ENCODE results near the gene ACTR3. TPM values are rescaled to one million over a fixed set of nuclear protein-coding genes. Genes with fewer than 3 reads are reported as not detected.

Gene ACTR3
- total RNA-seq, 4 donors from 2014 or later = 163 to 198 (median 188) TPM

GRCh38 chr2:113895301-113895700, 5.4 kb downstream of the ACTR3 start:
- DNase-seq (ENCODE audit: extremely low spot score) = no peak
- Histone ChIP-seq H3K9me3 (no peaks in the 10 kb centered on the region), H3K4me3 (no peak overlapping the region), H3K27ac (replicated peaks in 1 of 4) (peak overlapping the region in 2 of 4 donors; percentile 18 to 99), H3K36me3 (peaks cover 0 to 7% (median 0%) of the 10 kb centered on the region in 4 donors), H3K27me3 (no peaks in the 10 kb centered on the region), H3K4me1 (peaks cover 70 to 91% (median 90%) of the 10 kb centered on the region in 4 donors)
- TF ChIP-seq POLR2AphosphoS5 (IDR thresholded peaks at IDR 0.05) (no peak), CTCF (IDR thresholded peaks at IDR 0.05) (no peak), POLR2A (IDR thresholded peaks at IDR 0.05; ENCODE audit: low read depth) (no peak), EP300 (IDR thresholded peaks at IDR 0.05) (no peak)
- 77% methylated on average over 4 of the region's 4 CpGs for WGBS
- intact Hi-C loops (cut with DNase I) = no loop called here

GRCh38 chr2:113895819-113896563, 6.1 kb downstream of the ACTR3 start:
- Histone ChIP-seq H3K4me3 (no peak overlapping the region), H3K27ac (replicated peaks in 1 of 4) (no peak overlapping the region), H3K27me3 (no peaks in the 10 kb centered on the region), H3K4me1 (peaks cover 70 to 98% (median 97%) of the 10 kb centered on the region in 4 donors), H3K9me3 (no peaks in the 10 kb centered on the region), H3K36me3 (peaks cover 0 to 7% (median 0%) of the 10 kb centered on the region in 4 donors)
- 52% methylated on average over 1 of the region's 1 CpG for WGBS
- intact Hi-C loops (cut with DNase I) = no loop called here
- no peak for DNase-seq (ENCODE audit: extremely low spot score)
- TF ChIP-seq CTCF (IDR thresholded peaks at IDR 0.05) = no peak
- no peak for TF ChIP-seq EP300 (IDR thresholded peaks at IDR 0.05)
- no peak for TF ChIP-seq POLR2AphosphoS5 (IDR thresholded peaks at IDR 0.05)
- no peak for TF ChIP-seq POLR2A (IDR thresholded peaks at IDR 0.05; ENCODE audit: low read depth)

GRCh38 chr2:113896791-113897190, 6.9 kb downstream of the ACTR3 start:
- Histone ChIP-seq H3K36me3 (peaks cover 0 to 7% (median 0%) of the 10 kb centered on the region in 4 donors), H3K4me3 (no peak overlapping the region), H3K4me1 (peaks cover 67 to 100% (median 99%) of the 10 kb centered on the region in 4 donors), H3K9me3 (no peaks in the 10 kb centered on the region), H3K27ac (replicated peaks in 1 of 4) (peak overlapping the region in 3 of 4 donors; percentile 4 to 28 (median 4)), H3K27me3 (no peaks in the 10 kb centered on the region)
- intact Hi-C loops (cut with DNase I) = no loop called here
- TF ChIP-seq POLR2A (IDR thresholded peaks at IDR 0.05; ENCODE audit: low read depth) (no peak), CTCF (IDR thresholded peaks at IDR 0.05) (no peak), POLR2AphosphoS5 (IDR thresholded peaks at IDR 0.05) (no peak), EP300 (IDR thresholded peaks at IDR 0.05) (no peak)
- 40% methylated on average over 2 of the region's 2 CpGs for WGBS
- no peak for DNase-seq (ENCODE audit: extremely low spot score)

- intact Hi-C loops (cut with DNase I) = no loop called here
Observed at GRCh38 chr2:113898081-113898480, 8.2 kb downstream of the ACTR3 start.

More at GRCh38 chr2:113898081-113898480, 8.2 kb downstream of the ACTR3 start:
- no peaks in the 10 kb centered on the region for H3K9me3 ChIP-seq
- H3K27me3 ChIP-seq = no peaks in the 10 kb centered on the region
- peaks cover 54 to 100% (median 99%) of the 10 kb centered on the region in 4 donors for H3K4me1 ChIP-seq
- no peak overlapping the region for H3K4me3 ChIP-seq
- no peak for DNase-seq (ENCODE audit: extremely low spot score)
- peaks cover 0 to 7% (median 0%) of the 10 kb centered on the region in 4 donors for H3K36me3 ChIP-seq
- no peak overlapping the region for H3K27ac ChIP-seq (replicated peaks in 1 of 4)
- no peak for TF ChIP-seq POLR2AphosphoS5 (IDR thresholded peaks at IDR 0.05)
- TF ChIP-seq EP300 (IDR thresholded peaks at IDR 0.05) = no peak
- TF ChIP-seq POLR2A (IDR thresholded peaks at IDR 0.05; ENCODE audit: low read depth) = no peak
- no peak for TF ChIP-seq CTCF (IDR thresholded peaks at IDR 0.05)
